OCI-LY7 (cell line): ENCODE data around the gene ZBTB21. TPM values are rescaled to one million over a fixed set of nuclear protein-coding genes. Genes with fewer than 3 reads are reported as not detected.

ENCODE experiments used
- BruUV-seq: library from RNA; stranded (reverse); fragments of 400-500 nt; replicated peaks from 2 replicates; lab custom pipeline; 2021; lab: Mats Ljungman, UMichigan
- CTCF ChIA-PET: fragments of 300-600 bp; sonication (Branson Sonifier 250); formaldehyde crosslinking; loops from one replicate; lab custom pipeline; 2022; ENCODE audit warnings: antibody characterized with exemption; ENCODE audit not compliant: unreplicated experiment; lab: Charles Lee
- POLR2A ChIA-PET: fragments of 300-600 bp; sonication (Branson Sonifier 250); formaldehyde crosslinking; loops from one replicate; lab custom pipeline; 2022; ENCODE audit warnings: antibody characterized with exemption; lab: Charles Lee
- DNase-seq: peaks from one replicate; pipeline ENCODE4 v3.0.0-alpha.2; 2015; ENCODE audit warnings: low spot score
- H2AFZ ChIP-seq: fragments of 200-600 bp; sonication (generic), shearing (Covaris generic); 2 replicates; pipeline ENCODE4 v1.6.1; 2014; ENCODE audit warnings: mild to moderate bottlenecking, antibody characterized with exemption, low read length, moderate library complexity
- H3K27ac ChIP-seq: fragments of 200-600 bp; sonication (generic); 2 replicates; pipeline ENCODE4 v1.5.1; 2014; ENCODE audit warnings: mixed run types, low read depth, mild to moderate bottlenecking, moderate library complexity, low read length, inconsistent platforms; ENCODE audit not compliant: poor library complexity, severe bottlenecking
- H3K36me3 ChIP-seq: fragments of 200-600 bp; sonication (generic); 2 replicates; pipeline ENCODE4 v1.6.1; 2014; ENCODE audit warnings: mild to moderate bottlenecking, antibody characterized with exemption, low read length, moderate library complexity, mixed read lengths; ENCODE audit not compliant: insufficient read depth
- H3K4me1 ChIP-seq: fragments of 200-600 bp; sonication (generic); 2 replicates; pipeline ENCODE4 v1.5.1; 2014; ENCODE audit warnings: mild to moderate bottlenecking, low read length; ENCODE audit not compliant: insufficient read depth, poor library complexity, severe bottlenecking
- H3K4me2 ChIP-seq: fragments of 200-600 bp; sonication (generic); 2 replicates; pipeline ENCODE4 v1.6.1; 2014; ENCODE audit warnings: mild to moderate bottlenecking, low read length
- H3K4me3 ChIP-seq: fragments of 200-600 bp; sonication (generic); 2 replicates; pipeline ENCODE4 v1.5.1; 2014; ENCODE audit warnings: mild to moderate bottlenecking, low read depth, low read length; ENCODE audit not compliant: poor library complexity, severe bottlenecking
- H3K79me2 ChIP-seq: fragments of 200-600 bp; sonication (generic); 2 replicates; pipeline ENCODE4 v1.6.1; 2016; ENCODE audit warnings: low read depth, mild to moderate bottlenecking, low read length, moderate library complexity, mixed read lengths; ENCODE audit not compliant: insufficient read depth
- H3K9me2 ChIP-seq: fragments of 200-600 bp; sonication (generic); 2 replicates; pipeline ENCODE4 v1.6.1; 2016; ENCODE audit warnings: mild to moderate bottlenecking, low read length, mixed read lengths; ENCODE audit not compliant: insufficient read depth
- H3K9me3 ChIP-seq: fragments of 200-600 bp; sonication (generic); 2 replicates; pipeline ENCODE4 v1.6.1; 2014; ENCODE audit warnings: mild to moderate bottlenecking, mixed run types, low read length, mixed read lengths
- H4K20me1 ChIP-seq: fragments of 200-600 bp; sonication (generic); 2 replicates; pipeline ENCODE4 v1.6.1; 2014; ENCODE audit warnings: mild to moderate bottlenecking, antibody characterized with exemption, low read length, moderate library complexity, mixed read lengths; ENCODE audit not compliant: insufficient read depth
- CTCF ChIP-seq: fragments of 200-600 bp; sonication (generic); conservative IDR thresholded peaks from 2 replicates; pipeline ENCODE4 v1.5.1; 2014; ENCODE audit warnings: mild to moderate bottlenecking, antibody characterized with exemption, low read length, moderate library complexity, mixed read lengths
- EZH2phosphoT487 ChIP-seq: fragments of 200-600 bp; sonication (generic); IDR thresholded peaks from 2 replicates; pipeline ENCODE4 v1.6.1; 2018; ENCODE audit warnings: low read depth, borderline replicate concordance, mild to moderate bottlenecking, mixed run types, antibody characterized with exemption, low read length, moderate library complexity, mixed read lengths
- intact Hi-C: fragments of 100-400 bp; cut with micrococcal nuclease; formaldehyde crosslinking; loops from one replicate; pipeline ENCODE4 v1.10.0; 2022; ENCODE audit not compliant: unreplicated experiment
- total RNA-seq, 2 experiments: library from RNA; depleted of rRNA in 1 of 2; stranded (reverse); fragments of >200 nt in 1 of 2; shearing (Covaris generic) in 1 of 2; gene quantifications; 2 replicates each; pipeline ENCODE4 v1.2.3, GENCODE V29; 2014 to 2022

The ZBTB21 gene
- total RNA-seq, 2 experiments from 2014 or later, result 10.0 to 19.6 TPM

GRCh38 chr21:41993744-41994143 is 16.4 kb downstream of the ZBTB21 start:
- CTCF ChIA-PET, result no interaction called here
- Histone ChIP-seq H3K36me3 (peaks cover 85% of the 10 kb centered on the region), H4K20me1 (no peaks in the 10 kb centered on the region), H2AFZ (no peak overlapping the region), H3K9me3 (peaks cover 13% of the 10 kb centered on the region; the same call in 1 of the 2 replicates), H3K9me2 (no peaks in the 10 kb centered on the region), H3K79me2 (no peaks in the 10 kb centered on the region), H3K4me2 (no peak overlapping the region), H3K27ac (no peak overlapping the region), H3K4me3 (no peak overlapping the region), H3K4me1 (no peaks in the 10 kb centered on the region)
- no peak for DNase-seq
- no peak for TF ChIP-seq EZH2phosphoT487
- TF ChIP-seq CTCF, result no peak
- POLR2A ChIA-PET, result interaction anchor here (0.7 kb wide), 1 partner anchor 10 kb away, joined by 3 read pairs; no protein-coding TSS in a partner anchor
- intact Hi-C loops, result no loop called here
- no TSS peak for BruUV-seq

GRCh38 chr21:41992576-41992975 is 17.6 kb downstream of the ZBTB21 start:
- no peaks in the 10 kb centered on the region for H3K4me1 ChIP-seq
- H3K36me3 ChIP-seq, result peaks cover 76% of the 10 kb centered on the region
- ChIA-PET POLR2A (no interaction called here), CTCF (no interaction called here)
- peaks cover 13% of the 10 kb centered on the region; the same call in 1 of the 2 replicates for H3K9me3 ChIP-seq
- H3K27ac ChIP-seq, result no peak overlapping the region
- DNase-seq, result no peak
- H4K20me1 ChIP-seq, result no peaks in the 10 kb centered on the region
- no peak overlapping the region for H3K4me2 ChIP-seq
- BruUV-seq, result no TSS peak
- H3K9me2 ChIP-seq, result no peaks in the 10 kb centered on the region
- no peak overlapping the region for H3K4me3 ChIP-seq
- no peaks in the 10 kb centered on the region for H3K79me2 ChIP-seq
- intact Hi-C loops, result no loop called here
- TF ChIP-seq EZH2phosphoT487 (no peak), CTCF (no peak)
- H2AFZ ChIP-seq, result no peak overlapping the region

DNA sequence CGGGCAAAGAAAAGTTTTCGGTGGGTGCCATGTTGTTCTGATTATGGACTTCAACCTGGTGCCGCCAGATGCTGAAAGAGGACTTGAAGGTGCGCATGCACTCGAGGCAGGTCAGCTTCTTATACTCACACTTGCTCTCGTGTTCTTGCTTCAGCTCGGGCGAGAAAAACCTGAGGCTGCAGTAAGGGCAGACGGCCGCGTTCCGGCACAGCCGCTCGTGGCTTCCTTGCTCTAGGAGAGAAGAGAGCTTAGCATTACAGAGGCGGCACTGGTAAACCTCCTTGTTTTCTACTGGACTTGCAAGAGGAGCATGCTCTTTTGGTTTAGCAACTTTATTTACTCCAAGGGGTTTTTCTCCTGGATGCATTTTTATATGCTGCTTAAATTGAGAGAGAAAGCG is 18.5 kb downstream of the ZBTB21 start:
- Histone ChIP-seq H3K9me2 (no peaks in the 10 kb centered on the region), H2AFZ (no peak overlapping the region), H3K27ac (no peak overlapping the region), H3K4me2 (no peak overlapping the region), H3K79me2 (no peaks in the 10 kb centered on the region), H4K20me1 (no peaks in the 10 kb centered on the region), H3K9me3 (peaks cover 10% of the 10 kb centered on the region; the same call in 1 of the 2 replicates), H3K36me3 (peaks cover 67% of the 10 kb centered on the region), H3K4me1 (no peaks in the 10 kb centered on the region), H3K4me3 (no peak overlapping the region)
- ChIA-PET POLR2A (no interaction called here), CTCF (no interaction called here)
- TF ChIP-seq CTCF (no peak), EZH2phosphoT487 (no peak)
- no TSS peak for BruUV-seq
- intact Hi-C loops, result no loop called here
- no peak for DNase-seq
